ENCODE results near the gene CRYBG1. TPM values are rescaled to one million over a fixed set of nuclear protein-coding genes. Genes with fewer than 3 reads are reported as not detected.

Gene CRYBG1
- polyA plus RNA-seq, 3 donors = 18.2 to 25.4 (median 24.1) TPM

GRCh38 chr6:106446287-106446885 lies 85.9 kb downstream of the CRYBG1 start:
- DNase-seq (ENCODE audit: extremely low read depth in 1 of 11, low read depth in 9 of 11, low spot score in 4 of 11) = no peak

DNA sequence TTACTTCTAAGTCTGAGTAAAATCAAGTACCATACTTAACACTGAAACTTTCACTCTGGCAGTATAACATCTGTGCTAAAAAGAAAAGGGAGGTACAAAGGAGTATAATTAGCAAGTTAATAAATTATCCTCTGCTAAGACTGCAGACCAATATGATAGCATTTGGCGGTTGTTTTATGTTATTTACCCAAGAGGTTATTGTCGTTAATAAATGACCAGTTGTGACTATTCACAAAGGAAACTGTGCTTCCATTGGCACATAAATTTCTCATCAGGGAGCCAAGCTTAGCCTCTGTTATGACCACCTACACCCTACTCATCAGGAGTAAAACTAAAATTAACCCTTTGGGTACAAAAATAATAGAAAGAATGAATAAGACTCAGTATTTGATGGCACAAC lies 86.5 kb downstream of the CRYBG1 start:
- DNase-seq (ENCODE audit: extremely low read depth in 1 of 11, low read depth in 9 of 11, low spot score in 4 of 11) = peak in 1 of 11 donors; percentile 20

DNA sequence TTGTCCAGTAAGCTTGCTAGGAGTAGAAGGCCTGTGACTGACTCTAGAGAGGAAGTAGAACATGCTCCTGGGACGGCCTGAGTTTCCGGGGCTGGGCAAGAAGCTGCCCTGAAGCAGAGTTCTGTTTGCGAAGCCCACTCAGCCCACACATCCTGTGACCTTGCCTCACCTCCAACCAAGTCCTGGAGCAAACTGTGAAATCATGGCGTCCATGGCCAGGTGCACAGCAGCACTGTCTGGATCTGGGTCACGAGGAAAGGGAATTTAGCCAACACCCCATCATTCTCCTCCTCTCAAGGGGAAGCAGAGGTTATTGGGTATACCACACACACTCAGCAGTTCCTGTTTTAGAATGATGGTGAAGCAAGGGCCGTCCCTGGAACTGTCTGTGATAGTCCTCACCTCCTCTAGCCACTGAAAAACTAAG lies 87.5 kb downstream of the CRYBG1 start:
- no peak for DNase-seq (ENCODE audit: extremely low read depth in 1 of 11, low read depth in 9 of 11, low spot score in 4 of 11)

DNA sequence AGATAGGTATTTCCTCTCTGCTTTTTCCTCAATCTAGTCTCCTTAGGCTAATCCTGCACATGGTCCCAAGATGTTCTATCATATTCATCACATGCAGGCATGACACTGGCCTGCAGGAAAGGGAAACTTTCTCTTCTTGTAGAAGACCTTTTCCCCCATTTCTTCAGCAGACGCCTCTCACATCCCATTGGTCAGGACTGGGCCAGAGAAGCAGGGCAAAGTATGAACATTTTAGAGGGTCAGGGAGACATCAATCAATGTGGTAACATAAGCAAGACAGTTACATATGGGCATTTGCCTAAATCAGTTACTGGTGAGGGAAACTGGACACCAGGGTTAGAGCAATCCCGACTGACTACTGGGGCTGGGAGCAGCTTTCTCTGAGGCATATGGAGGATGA lies 90.1 kb downstream of the CRYBG1 start:
- no peak for DNase-seq (ENCODE audit: extremely low read depth in 1 of 11, low read depth in 9 of 11, low spot score in 4 of 11)

DNA sequence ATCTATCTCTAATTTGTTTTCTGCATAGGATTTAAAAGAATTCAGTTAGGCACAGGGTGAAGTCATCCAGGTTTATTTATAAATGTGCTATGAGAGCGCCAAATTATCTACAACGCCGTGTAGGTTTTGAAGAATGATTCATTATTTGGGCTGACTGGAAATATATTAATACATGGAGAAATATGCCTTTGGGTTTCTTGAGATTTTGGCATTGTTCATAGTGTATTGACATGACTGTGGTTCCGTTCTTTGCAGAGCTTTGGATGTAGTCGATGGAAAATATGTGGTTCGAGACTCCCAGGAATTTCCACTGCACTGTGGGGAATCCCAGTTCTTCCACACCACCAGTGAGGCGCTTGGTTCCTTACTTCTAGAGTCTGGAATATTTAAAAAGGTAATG lies 90.9 kb downstream of the CRYBG1 start:
- no peak for DNase-seq (ENCODE audit: extremely low read depth in 1 of 11, low read depth in 9 of 11, low spot score in 4 of 11)

- no peak for DNase-seq (ENCODE audit: extremely low read depth in 1 of 11, low read depth in 9 of 11, low spot score in 4 of 11)
Measured at GRCh38 chr6:106452628-106453027, 92.1 kb downstream of the CRYBG1 start.

- no peak for DNase-seq (ENCODE audit: extremely low read depth in 1 of 11, low read depth in 9 of 11, low spot score in 4 of 11)
Measured at GRCh38 chr6:106453756-106454367, 93.3 kb downstream of the CRYBG1 start.

GRCh38 chr6:106456756-106457155 lies 96.2 kb downstream of the CRYBG1 start:
- no peak for DNase-seq (ENCODE audit: extremely low read depth in 1 of 11, low read depth in 9 of 11, low spot score in 4 of 11)

- DNase-seq (ENCODE audit: extremely low read depth in 1 of 11, low read depth in 9 of 11, low spot score in 4 of 11) = no peak
Measured at GRCh38 chr6:106458021-106458986, 97.8 kb downstream of the CRYBG1 start.

- DNase-seq (ENCODE audit: extremely low read depth in 1 of 11, low read depth in 9 of 11, low spot score in 4 of 11) = no peak
Measured at GRCh38 chr6:106460481-106460880, 100.0 kb downstream of the CRYBG1 start.

GRCh38 chr6:106461084-106461483 lies 100.6 kb downstream of the CRYBG1 start:
- no peak for DNase-seq (ENCODE audit: extremely low read depth in 1 of 11, low read depth in 9 of 11, low spot score in 4 of 11)

GRCh38 chr6:106462923-106463557 lies 102.5 kb downstream of the CRYBG1 start:
- DNase-seq (ENCODE audit: extremely low read depth in 1 of 11, low read depth in 9 of 11, low spot score in 4 of 11) = no peak

GRCh38 chr6:106466211-106466610 lies 105.7 kb downstream of the CRYBG1 start:
- no peak for DNase-seq (ENCODE audit: extremely low read depth in 1 of 11, low read depth in 9 of 11, low spot score in 4 of 11)

DNA sequence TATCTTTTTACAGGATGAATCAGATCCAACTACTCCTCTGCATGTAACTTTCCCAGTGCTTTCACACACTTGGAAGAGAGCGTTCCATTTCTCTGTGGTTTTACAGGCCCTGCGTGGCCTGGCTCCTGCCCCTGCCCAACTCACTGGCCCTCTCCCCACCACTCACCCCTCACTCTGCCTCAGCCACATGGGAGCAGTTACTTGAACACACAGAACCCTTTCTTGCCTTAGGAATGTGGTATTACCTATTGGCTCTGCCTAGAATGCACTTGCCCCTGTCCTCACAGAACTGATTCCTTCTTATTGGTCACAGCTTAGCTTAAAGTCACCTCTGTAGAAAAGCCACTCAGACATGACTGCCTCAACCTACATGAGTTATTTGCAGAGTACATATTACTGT lies 108.4 kb downstream of the CRYBG1 start:
- no peak for DNase-seq (ENCODE audit: extremely low read depth in 1 of 11, low read depth in 9 of 11, low spot score in 4 of 11)

DNA sequence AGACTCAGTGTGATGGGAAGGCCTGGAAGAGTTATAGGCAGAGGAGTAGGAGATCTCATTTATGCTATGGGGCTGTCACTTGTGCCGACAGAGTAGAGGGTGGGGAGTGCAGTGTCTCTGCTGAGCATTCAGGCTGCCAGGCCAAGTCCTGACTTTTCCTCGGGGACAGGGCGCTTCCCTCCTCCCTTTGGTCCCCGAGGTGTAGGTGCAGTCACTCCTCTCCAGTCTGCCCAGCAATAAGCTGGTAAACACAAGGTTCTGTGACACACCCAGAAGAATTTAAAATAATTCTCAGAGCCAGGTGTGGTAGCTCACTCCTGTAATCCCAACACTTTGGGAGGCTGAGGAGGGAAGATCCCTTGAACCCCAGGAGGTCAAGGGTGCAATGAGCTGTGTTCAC lies 109.4 kb downstream of the CRYBG1 start:
- DNase-seq (ENCODE audit: extremely low read depth in 1 of 11, low read depth in 9 of 11, low spot score in 4 of 11) = no peak

- DNase-seq (ENCODE audit: extremely low read depth in 1 of 11, low read depth in 9 of 11, low spot score in 4 of 11) = no peak
Measured at GRCh38 chr6:106470316-106470715, 109.8 kb downstream of the CRYBG1 start.

DNA sequence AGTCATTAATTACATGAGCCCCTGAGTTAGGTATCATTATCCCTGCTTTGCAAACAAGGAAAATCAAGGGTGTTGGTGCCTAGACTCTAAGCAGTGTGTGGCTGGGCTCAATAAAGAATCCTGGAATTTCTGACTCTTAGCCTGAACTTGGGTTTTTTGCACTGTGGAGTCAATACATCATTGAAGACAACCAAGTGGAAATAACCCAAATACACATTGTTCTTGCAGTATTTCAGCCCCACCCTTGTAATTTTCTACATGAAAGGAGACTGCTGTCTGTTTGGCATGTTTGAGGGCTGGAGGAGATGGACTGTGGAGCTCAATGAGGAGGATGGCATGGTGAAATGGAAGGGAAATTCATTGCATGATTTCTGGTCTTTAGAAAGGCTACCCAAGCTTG lies 110.3 kb downstream of the CRYBG1 start:
- DNase-seq (ENCODE audit: extremely low read depth in 1 of 11, low read depth in 9 of 11, low spot score in 4 of 11) = no peak

GRCh38 chr6:106473812-106474211 lies 113.3 kb downstream of the CRYBG1 start:
- no peak for DNase-seq (ENCODE audit: extremely low read depth in 1 of 11, low read depth in 9 of 11, low spot score in 4 of 11)

DNA sequence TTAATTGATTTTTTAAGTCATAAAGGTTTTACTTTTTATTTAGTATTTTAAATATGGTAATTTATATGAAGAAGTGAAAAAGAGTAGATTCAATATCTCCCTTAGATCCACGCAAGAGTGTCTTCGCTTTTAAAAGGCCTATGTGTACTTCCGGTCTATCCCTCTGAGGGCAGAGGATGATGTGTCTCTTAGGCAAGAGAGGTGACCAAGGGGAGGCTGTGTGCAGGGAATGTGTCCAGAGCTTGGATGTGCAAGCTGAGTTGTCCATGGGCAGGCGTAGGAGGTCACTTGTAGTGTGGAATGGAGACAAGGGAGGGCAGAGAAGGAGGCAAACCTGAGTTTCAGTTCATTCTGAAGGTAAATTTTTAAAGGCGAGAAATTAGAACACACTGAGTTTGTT lies 113.9 kb downstream of the CRYBG1 start:
- DNase-seq (ENCODE audit: extremely low read depth in 1 of 11, low read depth in 9 of 11, low spot score in 4 of 11) = no peak

DNA sequence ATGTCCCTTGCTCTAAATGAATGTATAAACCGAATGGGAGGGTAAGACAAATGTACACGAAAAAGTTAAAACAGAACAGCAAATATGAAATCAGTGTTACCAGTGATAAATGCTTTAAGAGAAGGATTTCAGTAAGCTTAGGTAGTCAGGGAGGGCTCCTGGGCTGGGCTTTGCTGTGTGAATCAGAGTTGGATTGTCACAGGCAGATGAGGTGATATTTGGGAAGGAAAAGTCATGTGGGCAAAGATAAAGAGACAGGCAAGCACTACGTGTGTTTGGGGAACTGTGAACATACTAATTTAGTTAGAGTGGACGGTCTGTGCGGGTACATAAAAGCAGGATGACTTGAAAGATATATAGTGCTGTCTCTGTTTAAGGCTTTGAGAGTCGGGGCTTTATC lies 114.8 kb downstream of the CRYBG1 start:
- DNase-seq (ENCODE audit: extremely low read depth in 1 of 11, low read depth in 9 of 11, low spot score in 4 of 11) = no peak
